ENCODE results near the gene HS2ST1.

DNA sequence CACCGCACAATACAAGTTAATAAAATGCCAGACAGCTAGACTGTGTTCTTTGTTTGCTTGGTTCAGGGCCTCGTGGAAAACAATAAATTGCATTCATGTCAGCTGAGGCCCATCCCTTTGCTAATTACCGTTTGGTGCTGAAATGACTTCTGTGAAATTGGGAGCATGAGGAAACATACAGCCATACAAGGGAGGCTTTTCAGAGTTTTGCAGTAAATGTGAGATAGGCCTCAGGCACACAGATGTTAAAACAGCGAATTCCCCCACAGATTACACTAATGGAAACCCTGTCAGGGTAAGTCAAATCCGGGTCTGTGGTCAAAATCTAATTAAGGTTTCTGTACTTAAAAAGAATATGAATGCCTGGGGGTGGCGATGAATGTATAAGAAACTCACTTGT lies 240.7 kb downstream of the HS2ST1 start:
- no peak for TF ChIP-seq GATA3 (IDR thresholded peaks at IDR 0.05; ENCODE audit: low read depth, low read length)
- no peak for TF ChIP-seq GATA2 (IDR thresholded peaks at IDR 0.05; ENCODE audit: low read depth, low read length)
